Measurements from ENCODE around the gene RUNDC1. TPM values are rescaled to one million over a fixed set of nuclear protein-coding genes. Genes with fewer than 3 reads are reported as not detected.

Gene RUNDC1
- total RNA-seq (2021; ENCODE audit: unreplicated experiment) (11.2 TPM), Bru-seq, nascent RNA (percentile 69 among the genes with signal in this experiment), BruChase-seq, experiment 1, labeled RNA remaining after a 2-hour chase (percentile 82 among the genes with signal in this experiment), BruChase-seq, experiment 2, labeled RNA remaining after a 6-hour chase (percentile 79 among the genes with signal in this experiment)
- 9.0 TPM for polyA plus RNA-seq (2012; ENCODE audit: insufficient read length)
- long read RNA-seq, transcript RUNDC1-201 (5 exons, 3,828 nt) = major isoform, 11 of 22 reads
- long read RNA-seq, partial matches to known transcripts = 2 of 22 reads
- long read RNA-seq, other reads (novel, unspliced or antisense) = 8 of 22 reads

DNA sequence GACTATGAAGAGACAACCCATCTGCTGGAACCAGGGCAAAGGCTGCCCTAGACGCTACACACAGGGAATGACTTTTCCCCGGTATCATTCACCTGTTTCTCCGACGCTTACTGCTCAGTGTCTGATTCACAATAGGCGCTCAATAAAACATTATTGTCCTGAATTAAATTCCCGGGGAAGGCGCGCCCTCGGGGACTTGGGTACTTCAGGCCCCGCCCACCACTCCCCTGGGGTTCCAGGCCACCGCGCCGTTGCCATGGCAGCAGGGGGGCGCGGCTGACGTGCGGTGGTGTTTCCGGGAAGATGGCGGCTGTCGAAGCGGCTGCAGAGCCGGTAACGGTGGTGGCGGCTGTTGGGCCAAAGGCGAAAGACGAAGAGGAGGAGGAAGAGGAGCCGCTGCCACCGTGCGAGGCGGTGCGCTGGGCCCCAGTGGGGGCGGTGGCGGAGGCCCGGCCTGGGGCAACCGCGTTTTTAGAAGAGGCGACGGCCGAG is at the start of gene RUNDC1:
TSS of gene RUNDC1 (plus strand) at position 292 of the 492 bp plus-strand sequence. CDS start at position 304, 12 bp downstream.
- CTCF ChIA-PET = no interaction called here
- BruUV-seq (replicated peaks) = no TSS peak
- in situ Hi-C loops (cut with HindIII; ENCODE audit: low pct_unique_long_range_greater_than_20kb, low sequenced_read_pairs) = no loop called here
- peak; percentile 96 for ATAC-seq
- DNase-seq (ENCODE audit: low read depth, low spot score) = no peak
- intact Hi-C loops (cut with micrococcal nuclease; ENCODE audit: unreplicated experiment) = no loop called here
- 0 out of 2 replicates have a peak, but pooled peaks have one; percentile 67 for TF ChIP-seq SIN3A (IDR thresholded peaks at IDR 0.05; ENCODE audit: borderline replicate concordance, insufficient read depth, low read depth, low read length)
- TF ChIP-seq, protein P1, sequence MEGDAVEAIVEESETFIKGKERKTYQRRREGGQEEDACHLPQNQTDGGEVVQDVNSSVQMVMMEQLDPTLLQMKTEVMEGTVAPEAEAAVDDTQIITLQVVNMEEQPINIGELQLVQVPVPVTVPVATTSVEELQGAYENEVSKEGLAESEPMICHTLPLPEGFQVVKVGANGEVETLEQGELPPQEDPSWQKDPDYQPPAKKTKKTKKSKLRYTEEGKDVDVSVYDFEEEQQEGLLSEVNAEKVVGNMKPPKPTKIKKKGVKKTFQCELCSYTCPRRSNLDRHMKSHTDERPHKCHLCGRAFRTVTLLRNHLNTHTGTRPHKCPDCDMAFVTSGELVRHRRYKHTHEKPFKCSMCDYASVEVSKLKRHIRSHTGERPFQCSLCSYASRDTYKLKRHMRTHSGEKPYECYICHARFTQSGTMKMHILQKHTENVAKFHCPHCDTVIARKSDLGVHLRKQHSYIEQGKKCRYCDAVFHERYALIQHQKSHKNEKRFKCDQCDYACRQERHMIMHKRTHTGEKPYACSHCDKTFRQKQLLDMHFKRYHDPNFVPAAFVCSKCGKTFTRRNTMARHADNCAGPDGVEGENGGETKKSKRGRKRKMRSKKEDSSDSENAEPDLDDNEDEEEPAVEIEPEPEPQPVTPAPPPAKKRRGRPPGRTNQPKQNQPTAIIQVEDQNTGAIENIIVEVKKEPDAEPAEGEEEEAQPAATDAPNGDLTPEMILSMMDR (IDR thresholded peaks at IDR 0.05) = no peak
- TF ChIP-seq TCF7L2 (IDR thresholded peaks at IDR 0.05; ENCODE audit: low read depth, low read length) = no peak
- TF ChIP-seq POLR2AphosphoS5 (IDR thresholded peaks at IDR 0.05; ENCODE audit: low read depth, low read length) = peak; percentile 54; the same call in 1 of the 2 replicates
- TF ChIP-seq, protein P2, sequence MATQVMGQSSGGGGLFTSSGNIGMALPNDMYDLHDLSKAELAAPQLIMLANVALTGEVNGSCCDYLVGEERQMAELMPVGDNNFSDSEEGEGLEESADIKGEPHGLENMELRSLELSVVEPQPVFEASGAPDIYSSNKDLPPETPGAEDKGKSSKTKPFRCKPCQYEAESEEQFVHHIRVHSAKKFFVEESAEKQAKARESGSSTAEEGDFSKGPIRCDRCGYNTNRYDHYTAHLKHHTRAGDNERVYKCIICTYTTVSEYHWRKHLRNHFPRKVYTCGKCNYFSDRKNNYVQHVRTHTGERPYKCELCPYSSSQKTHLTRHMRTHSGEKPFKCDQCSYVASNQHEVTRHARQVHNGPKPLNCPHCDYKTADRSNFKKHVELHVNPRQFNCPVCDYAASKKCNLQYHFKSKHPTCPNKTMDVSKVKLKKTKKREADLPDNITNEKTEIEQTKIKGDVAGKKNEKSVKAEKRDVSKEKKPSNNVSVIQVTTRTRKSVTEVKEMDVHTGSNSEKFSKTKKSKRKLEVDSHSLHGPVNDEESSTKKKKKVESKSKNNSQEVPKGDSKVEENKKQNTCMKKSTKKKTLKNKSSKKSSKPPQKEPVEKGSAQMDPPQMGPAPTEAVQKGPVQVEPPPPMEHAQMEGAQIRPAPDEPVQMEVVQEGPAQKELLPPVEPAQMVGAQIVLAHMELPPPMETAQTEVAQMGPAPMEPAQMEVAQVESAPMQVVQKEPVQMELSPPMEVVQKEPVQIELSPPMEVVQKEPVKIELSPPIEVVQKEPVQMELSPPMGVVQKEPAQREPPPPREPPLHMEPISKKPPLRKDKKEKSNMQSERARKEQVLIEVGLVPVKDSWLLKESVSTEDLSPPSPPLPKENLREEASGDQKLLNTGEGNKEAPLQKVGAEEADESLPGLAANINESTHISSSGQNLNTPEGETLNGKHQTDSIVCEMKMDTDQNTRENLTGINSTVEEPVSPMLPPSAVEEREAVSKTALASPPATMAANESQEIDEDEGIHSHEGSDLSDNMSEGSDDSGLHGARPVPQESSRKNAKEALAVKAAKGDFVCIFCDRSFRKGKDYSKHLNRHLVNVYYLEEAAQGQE (IDR thresholded peaks at IDR 0.05; ENCODE audit: insufficient read depth in 1 of 2, low read depth in 2 of 2, low read length in 1 of 2) = no peak
- H3K27ac ChIP-seq (ENCODE audit: low read length) = peak within 1 kb of the TSS; percentile 76
- no peaks in the 10 kb centered on the region for H3K27me3 ChIP-seq (ENCODE audit: control insufficient read depth, insufficient read depth, low read length)
- peak within 1 kb of the TSS; percentile 68 to 78 for H3K4me3 ChIP-seq (ENCODE audit: low read depth in 2 of 2, low read length in 2 of 2)
- H3K4me1 ChIP-seq (ENCODE audit: control insufficient read depth, insufficient read depth, low read length) = peaks cover 14% of the 10 kb centered on the region; the same call in 1 of the 2 replicates
- H3K36me3 ChIP-seq (ENCODE audit: control insufficient read depth, insufficient read depth, low read length) = no peaks in the 10 kb centered on the region; the same call in none of the 2 replicates
- POLR2A ChIA-PET = interaction anchor here (1.0 kb wide), 1 partner anchor 18 kb away, joined by 4 read pairs; the partner anchor contains the start of gene RPL27
- H3K9me3 ChIP-seq (ENCODE audit: control insufficient read depth, insufficient read depth, low read depth, low read length) = no peaks in the 10 kb centered on the region

DNA sequence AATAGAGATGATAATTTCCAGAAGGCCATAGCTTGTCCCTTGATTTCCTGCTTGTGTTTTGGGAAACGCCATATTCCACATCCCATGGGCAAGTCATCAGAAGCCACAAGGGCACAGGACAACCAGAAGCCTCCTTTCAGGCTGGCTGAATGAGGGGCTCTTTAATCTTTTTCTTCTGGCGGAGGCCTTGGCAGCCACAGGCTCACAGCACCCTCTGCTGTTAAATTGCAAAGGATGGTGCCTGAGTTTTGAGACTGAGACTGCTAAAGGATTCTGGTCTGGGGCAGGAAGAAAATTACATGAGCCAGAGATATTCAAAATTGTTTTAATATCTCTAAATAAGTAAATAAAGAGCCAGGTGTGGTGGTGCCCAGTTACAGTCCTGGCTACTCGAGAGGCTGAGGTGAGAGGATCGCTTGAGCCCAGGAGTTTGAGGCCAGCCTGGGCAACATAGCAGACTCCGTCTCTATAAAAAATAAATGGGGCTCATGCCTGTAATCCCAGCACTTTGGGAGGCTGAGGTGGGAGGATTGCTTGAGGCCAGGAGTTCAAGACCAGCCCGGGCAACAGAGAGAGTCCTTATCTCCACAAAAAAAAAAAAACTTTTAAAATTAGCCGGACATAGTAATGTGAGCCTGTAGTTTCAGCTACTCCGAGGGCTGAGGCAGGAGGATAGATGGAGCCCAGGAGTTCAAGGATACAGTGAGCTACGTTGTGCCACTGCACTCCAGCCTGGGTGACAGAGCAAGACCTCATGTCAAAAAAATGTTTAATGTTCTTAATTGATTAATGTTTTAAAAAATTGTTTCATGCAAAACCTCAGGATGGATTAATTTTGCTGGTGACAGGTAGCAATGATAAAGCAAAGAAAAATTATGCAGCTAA is 42.4 kb upstream of the RUNDC1 start:
- no peaks in the 10 kb centered on the region for H3K4me1 ChIP-seq (ENCODE audit: control insufficient read depth, insufficient read depth, low read length)
- ChIA-PET CTCF (interaction anchor here (0.7 to 0.9 kb wide), 4 partner anchors 60 to 350 kb away, joined by 3 to 4 read pairs (median 3); partner anchors contain the start of gene RPL27), POLR2A (interaction anchor here (0.7 kb wide), 1 partner anchor 384 kb away, joined by 4 read pairs; no protein-coding TSS in a partner anchor)
- no peak overlapping the region for H3K27ac ChIP-seq (ENCODE audit: low read length)
- TF ChIP-seq, protein P1 (IDR thresholded peaks at IDR 0.05) = peak; percentile 78
- TF ChIP-seq TCF7L2 (IDR thresholded peaks at IDR 0.05; ENCODE audit: low read depth, low read length) (no peak), SIN3A (IDR thresholded peaks at IDR 0.05; ENCODE audit: borderline replicate concordance, insufficient read depth, low read depth, low read length) (no peak)
- no peaks in the 10 kb centered on the region for H3K27me3 ChIP-seq (ENCODE audit: control insufficient read depth, insufficient read depth, low read length)
- in situ Hi-C loops (cut with HindIII; ENCODE audit: low pct_unique_long_range_greater_than_20kb, low sequenced_read_pairs) (no loop called here), intact Hi-C loops (cut with micrococcal nuclease; ENCODE audit: unreplicated experiment) (loop anchor here (5.0 kb wide), 2 partner anchors 91 to 216 kb away; no protein-coding TSS in a partner anchor)
- no peak overlapping the region for H3K4me3 ChIP-seq (ENCODE audit: low read depth in 2 of 2, low read length in 2 of 2)
- DNase-seq (ENCODE audit: low read depth, low spot score) (no peak), ATAC-seq (peak; percentile 93)
- no peaks in the 10 kb centered on the region for H3K36me3 ChIP-seq (ENCODE audit: control insufficient read depth, insufficient read depth, low read length)
- no TSS peak for BruUV-seq (replicated peaks)
- no peaks in the 10 kb centered on the region for H3K9me3 ChIP-seq (ENCODE audit: control insufficient read depth, insufficient read depth, low read depth, low read length)
